ENCODE data around the gene RNF167.

Gene RNF167

DNA sequence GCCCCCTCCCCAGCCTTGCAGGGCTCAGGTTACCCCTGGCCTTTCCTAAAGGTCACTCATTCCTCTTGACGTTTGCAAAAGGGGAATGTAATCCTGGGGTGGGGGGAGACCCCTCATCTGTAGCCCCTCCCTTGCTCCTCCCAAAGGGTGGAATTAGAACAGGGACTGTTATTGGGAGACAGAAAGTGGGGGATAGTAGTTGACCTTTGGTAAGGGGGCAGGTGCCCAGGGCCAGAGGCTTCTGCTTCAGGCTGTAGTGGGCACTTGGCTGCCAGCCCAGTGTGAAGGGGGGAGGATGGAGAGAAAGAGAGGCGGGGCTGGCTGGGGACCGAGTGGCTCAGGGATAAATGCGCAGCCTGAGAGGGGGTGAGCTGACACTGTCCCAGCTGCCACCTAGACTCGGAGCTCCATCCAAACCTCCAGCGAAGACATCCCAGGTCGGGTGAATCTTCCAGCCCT, 10.7 kb downstream of the RNF167 start, which contains the start of gene ENO3 (continued):
- TF ChIP-seq ZNF623 (tag by site-specific recombination; IDR thresholded peaks at IDR 0.05) (no peak), ZNF311 (tag by site-specific recombination; IDR thresholded peaks at IDR 0.05; ENCODE audit: borderline replicate concordance) (no peak), ZNF138 (tag by site-specific recombination; IDR thresholded peaks at IDR 0.05; ENCODE audit: borderline replicate concordance) (no peak), ZNF658 (tag by site-specific recombination; IDR thresholded peaks at IDR 0.05) (no peak), ZNF670 (tag by site-specific recombination; IDR thresholded peaks at IDR 0.05; ENCODE audit: low read depth) (no peak), ZNF473 (tag by site-specific recombination; IDR thresholded peaks at IDR 0.05) (no peak), ZNF302 (tag by site-specific recombination; IDR thresholded peaks at IDR 0.05; ENCODE audit: low read depth) (no peak)

DNA sequence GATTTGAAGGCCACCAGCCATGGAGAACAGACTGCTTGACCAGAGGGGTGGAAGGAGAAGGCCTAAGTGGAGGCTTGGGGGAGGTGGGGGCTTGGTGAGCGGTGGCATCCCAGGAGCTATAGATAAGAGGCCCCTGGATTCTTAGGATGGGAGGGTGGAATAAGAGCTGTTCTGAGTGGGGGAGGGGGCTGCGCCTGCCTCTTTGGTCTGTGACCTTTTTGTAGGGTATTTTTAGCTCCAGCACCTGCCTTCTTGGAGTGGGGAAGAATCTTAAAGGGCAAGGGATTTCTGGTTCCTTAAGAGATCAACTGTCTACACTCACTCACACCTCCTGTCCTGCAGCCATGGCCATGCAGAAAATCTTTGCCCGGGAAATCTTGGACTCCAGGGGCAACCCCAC, 11.4 kb downstream of the RNF167 start:
- H3K27ac ChIP-seq (ENCODE audit: extremely low read depth, low read depth, low read length), result no peak overlapping the region; the same call in 1 of the 2 replicates
- TF ChIP-seq ZNF2 (tag by site-specific recombination; IDR thresholded peaks at IDR 0.05) (no peak), MYNN (tag by site-specific recombination; IDR thresholded peaks at IDR 0.05; ENCODE audit: borderline replicate concordance) (no peak), KLF9 (tag by site-specific recombination; IDR thresholded peaks at IDR 0.05; ENCODE audit: low read depth) (no peak), TRIM28 (IDR thresholded peaks at IDR 0.05; ENCODE audit: borderline replicate concordance, low read length) (no peak), ZNF138 (tag by site-specific recombination; IDR thresholded peaks at IDR 0.05; ENCODE audit: borderline replicate concordance) (no peak), MEIS1 (CRISPR knock-in tag; IDR thresholded peaks at IDR 0.05; ENCODE audit: borderline replicate concordance) (no peak), ZNF654 (tag by site-specific recombination; IDR thresholded peaks at IDR 0.05; ENCODE audit: low read depth) (no peak)
- ChIA-PET POLR2A (interaction anchor here (0.9 to 17.9 kb wide), 4 partner anchors 12 to 40 kb away, joined by 3 to 358 read pairs (median 56); partner anchors contain the start of genes RNF167, SLC25A11 and SPAG7), CTCF (interaction anchor here (0.5 to 1.1 kb wide), 3 partner anchors 10 to 488 kb away, joined by 3 read pairs; no protein-coding TSS in a partner anchor)
- H3K4me3 ChIP-seq (ENCODE audit: low read depth, low read length), result no peak overlapping the region
- H3K4me1 ChIP-seq (ENCODE audit: control insufficient read depth, insufficient read depth, low read length), result peaks cover 10% of the 10 kb centered on the region
- no peaks in the 10 kb centered on the region for H3K9me3 ChIP-seq (ENCODE audit: control insufficient read depth, insufficient read depth, low read depth, low read length)
- H3K36me3 ChIP-seq (ENCODE audit: control insufficient read depth in 2 of 2, insufficient read depth in 1 of 2, low read length in 2 of 2), result peaks cover 0 to 9% of the 10 kb centered on the region in 2 experiments; a peak in 1 of 3 replicates

DNA sequence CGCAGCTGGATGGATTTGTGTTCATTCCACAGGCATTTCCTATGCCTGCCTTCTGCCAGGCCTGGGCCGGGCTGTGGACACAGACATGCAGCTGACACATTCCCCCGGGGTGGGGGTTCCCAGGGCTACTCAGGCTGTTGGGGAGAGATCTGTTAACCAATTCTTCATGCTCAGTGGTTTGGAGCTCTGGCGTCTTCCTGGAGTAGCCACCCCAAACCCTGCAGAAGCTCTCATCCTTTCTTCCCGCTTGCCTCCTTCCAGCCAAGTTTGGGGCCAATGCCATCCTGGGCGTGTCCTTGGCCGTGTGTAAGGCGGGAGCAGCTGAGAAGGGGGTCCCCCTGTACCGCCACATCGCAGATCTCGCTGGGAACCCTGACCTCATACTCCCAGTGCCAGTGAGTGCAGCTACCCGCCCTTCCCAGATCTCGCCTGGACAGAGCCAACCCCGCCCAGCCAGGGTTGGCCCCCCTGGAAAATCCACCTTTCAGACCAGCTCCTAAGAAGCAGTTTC, 13.4 kb downstream of the RNF167 start:
- Histone ChIP-seq H3K9me3 (ENCODE audit: control insufficient read depth, insufficient read depth, low read depth, low read length) (no peaks in the 10 kb centered on the region), H3K36me3 (ENCODE audit: control insufficient read depth in 2 of 2, insufficient read depth in 1 of 2, low read length in 2 of 2) (no peaks in the 10 kb centered on the region), H3K4me3 (ENCODE audit: low read depth, low read length) (no peak overlapping the region), H3K4me1 (ENCODE audit: control insufficient read depth, insufficient read depth, low read length) (peaks cover 8% of the 10 kb centered on the region), H3K27ac (ENCODE audit: extremely low read depth, low read depth, low read length) (no peak overlapping the region)
- CTCF ChIA-PET, result interaction anchor here (0.6 to 1.4 kb wide), 3 partner anchors 13 to 354 kb away, joined by 3 to 5 read pairs (median 3); partner anchors contain the start of genes RNF167 and SLC25A11
- TF ChIP-seq, protein P1, sequence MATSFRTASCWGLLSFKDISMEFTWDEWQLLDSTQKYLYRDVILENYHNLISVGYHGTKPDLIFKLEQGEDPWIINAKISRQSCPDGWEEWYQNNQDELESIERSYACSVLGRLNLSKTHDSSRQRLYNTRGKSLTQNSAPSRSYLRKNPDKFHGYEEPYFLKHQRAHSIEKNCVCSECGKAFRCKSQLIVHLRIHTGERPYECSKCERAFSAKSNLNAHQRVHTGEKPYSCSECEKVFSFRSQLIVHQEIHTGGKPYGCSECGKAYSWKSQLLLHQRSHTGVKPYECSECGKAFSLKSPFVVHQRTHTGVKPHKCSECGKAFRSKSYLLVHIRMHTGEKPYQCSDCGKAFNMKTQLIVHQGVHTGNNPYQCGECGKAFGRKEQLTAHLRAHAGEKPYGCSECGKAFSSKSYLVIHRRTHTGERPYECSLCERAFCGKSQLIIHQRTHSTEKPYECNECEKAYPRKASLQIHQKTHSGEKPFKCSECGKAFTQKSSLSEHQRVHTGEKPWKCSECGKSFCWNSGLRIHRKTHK (tag by site-specific recombination; IDR thresholded peaks at IDR 0.05), result no peak
- TF ChIP-seq ZNF37A (tag by site-specific recombination; IDR thresholded peaks at IDR 0.05), result no peak
- TF ChIP-seq ZNF670 (tag by site-specific recombination; IDR thresholded peaks at IDR 0.05; ENCODE audit: low read depth), result no peak
- no peak for TF ChIP-seq ZNF549 (tag by site-specific recombination; IDR thresholded peaks at IDR 0.05)
- TF ChIP-seq, protein P2, sequence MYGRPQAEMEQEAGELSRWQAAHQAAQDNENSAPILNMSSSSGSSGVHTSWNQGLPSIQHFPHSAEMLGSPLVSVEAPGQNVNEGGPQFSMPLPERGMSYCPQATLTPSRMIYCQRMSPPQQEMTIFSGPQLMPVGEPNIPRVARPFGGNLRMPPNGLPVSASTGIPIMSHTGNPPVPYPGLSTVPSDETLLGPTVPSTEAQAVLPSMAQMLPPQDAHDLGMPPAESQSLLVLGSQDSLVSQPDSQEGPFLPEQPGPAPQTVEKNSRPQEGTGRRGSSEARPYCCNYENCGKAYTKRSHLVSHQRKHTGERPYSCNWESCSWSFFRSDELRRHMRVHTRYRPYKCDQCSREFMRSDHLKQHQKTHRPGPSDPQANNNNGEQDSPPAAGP (tag by site-specific recombination; IDR thresholded peaks at IDR 0.05), result peak; percentile 83
- TF ChIP-seq MEIS1 (CRISPR knock-in tag; IDR thresholded peaks at IDR 0.05; ENCODE audit: borderline replicate concordance), result no peak
- TF ChIP-seq KLF9 (tag by site-specific recombination; IDR thresholded peaks at IDR 0.05; ENCODE audit: low read depth), result no peak
- TF ChIP-seq KLF1 (tag by site-specific recombination; IDR thresholded peaks at IDR 0.05), result peak; percentile 83
- TF ChIP-seq ZNF121 (tag by site-specific recombination; IDR thresholded peaks at IDR 0.05), result no peak
- TF ChIP-seq ZNF223 (tag by site-specific recombination; IDR thresholded peaks at IDR 0.05), result no peak
- no peak for TF ChIP-seq ZNF10 (tag by site-specific recombination; IDR thresholded peaks at IDR 0.05)
- TF ChIP-seq ZFHX2 (tag by site-specific recombination; conservative IDR thresholded peaks at IDR 0.05), result no peak
- POLR2A ChIA-PET, result interaction anchor here (1.2 to 17.9 kb wide), 3 partner anchors 11 to 14 kb away, joined by 5 to 358 read pairs (median 109); partner anchors contain the start of genes RNF167, SLC25A11 and SPAG7

Data from HEK293 (cell line).